AG04449 (cell line): Measurements from ENCODE around the gene EMD.

Source experiments
- CTCF ChIA-PET: fragments of 350-600 bp; formaldehyde crosslinking; extraction: SDS; loops from one replicate; lab custom pipeline; 2021; ENCODE audit warnings: antibody characterized with exemption; lab: Yijun Ruan, JAX
- POLR2A ChIA-PET: fragments of 400-600, 350-600 bp; formaldehyde crosslinking; extraction: SDS; loops from one replicate; lab custom pipeline; 2020; ENCODE audit warnings: antibody characterized with exemption, inconsistent platforms; lab: Yijun Ruan, JAX
- DNase-seq: peaks from one replicate; pipeline ENCODE4 v3.0.0-alpha.2; 2010; ENCODE audit warnings: low read depth, low spot score
- H3K4me3 ChIP-seq: 2 replicates; pipeline ENCODE4 v1.5.1; 2011; ENCODE audit warnings: low read depth, mild to moderate bottlenecking, control low read depth, low read length
- CTCF ChIP-seq: IDR thresholded peaks from one replicate; pipeline ENCODE4 v1.5.1; 2011; ENCODE audit warnings: mild to moderate bottlenecking, moderate library complexity, low read length, control low read depth, inconsistent platforms; ENCODE audit not compliant: insufficient read depth; ENCODE audit errors: missing control alignments

EMD gene

GRCh38 chrX:154426916-154427770 is 48.0 kb downstream of the EMD start:
- CTCF ChIA-PET = interaction anchor here (1.0 kb wide), 1 partner anchor 18 kb away, joined by 3 read pairs; no protein-coding TSS in a partner anchor
- DNase-seq = no peak
- POLR2A ChIA-PET = no interaction called here
- TF ChIP-seq CTCF = no peak
- no peak overlapping the region for H3K4me3 ChIP-seq

- TF ChIP-seq CTCF = no peak
Observed at GRCh38 chrX:154428176-154429171, 49.4 kb downstream of the EMD start, which contains the start of gene ATP6AP1. Gene ATP6AP1, plus strand, starts transcription at chrX:154428677. Its CDS starts 16 bp downstream, at chrX:154428693.

GRCh38 chrX:154429711-154430110 is 50.6 kb downstream of the EMD start:
- CTCF ChIA-PET = interaction anchor here (0.9 to 1.2 kb wide), 3 partner anchors 20 to 103 kb away, joined by 3 read pairs; no protein-coding TSS in a partner anchor
- no peak for DNase-seq
- H3K4me3 ChIP-seq = peak overlapping the region; percentile 68
- POLR2A ChIA-PET = no interaction called here
- no peak for TF ChIP-seq CTCF

More at GRCh38 chrX:154428176-154429171, 49.4 kb downstream of the EMD start, which contains the start of gene ATP6AP1:
- ChIA-PET CTCF (interaction anchor here (0.7 to 1.2 kb wide), 4 partner anchors 18 to 108 kb away, joined by 3 read pairs; no protein-coding TSS in a partner anchor), POLR2A (interaction anchor here (0.8 kb wide), 1 partner anchor 31 kb away, joined by 5 read pairs; the partner anchor contains the start of gene RPL10)
- H3K4me3 ChIP-seq = peak within 1 kb of the TSS; percentile 68
- peak; percentile 41 for DNase-seq

- H3K4me3 ChIP-seq = no peak overlapping the region
- POLR2A ChIA-PET = interaction anchor here (1.2 kb wide), 1 partner anchor 60 kb away, joined by 4 read pairs; the partner anchor contains the start of gene SLC10A3
- CTCF ChIA-PET = interaction anchor here (1.2 kb wide), 1 partner anchor 22 kb away, joined by 3 read pairs; no protein-coding TSS in a partner anchor
- DNase-seq = no peak
- no peak for TF ChIP-seq CTCF
Observed at GRCh38 chrX:154430479-154430878, 51.4 kb downstream of the EMD start.

- CTCF ChIA-PET = interaction anchor here (1.2 kb wide), 1 partner anchor 21 kb away, joined by 3 read pairs; no protein-coding TSS in a partner anchor
- no peak overlapping the region for H3K4me3 ChIP-seq
- TF ChIP-seq CTCF = no peak
- POLR2A ChIA-PET = interaction anchor here (0.5 to 1.2 kb wide), 2 partner anchors 17 to 60 kb away, joined by 3 to 4 read pairs; partner anchors contain the start of gene SLC10A3
- DNase-seq = no peak
Observed at GRCh38 chrX:154430916-154431315, 51.8 kb downstream of the EMD start.
